Motor neuron (in vitro differentiated cells): ENCODE results near the gene ZGLP1. TPM values are rescaled to one million over a fixed set of nuclear protein-coding genes. Genes with fewer than 3 reads are reported as not detected.
"Not testable (repeated sequence)": the region's sequence is repeated elsewhere in the genome, so short reads cannot be mapped to it uniquely, and the experiment has no call there.

Experiments used
- ATAC-seq, 8 experiments: fragments of 200-7000 bp; cut with Tn5 transposase; replicated peaks in 6 of 8; 2 replicates each; pipeline ENCODE4 v1.8.0; 2021; ENCODE audit warnings: mild to moderate bottlenecking in 8 of 8, moderate library complexity in 8 of 8
- H3K27ac ChIP-seq, 2 donors: fragments of 250-450 bp; sonication (Bioruptor Pico); 2 replicates each; pipeline ENCODE4 v1.9.0; 2021; ENCODE audit warnings: antibody characterized with exemption in 2 of 2, mild to moderate bottlenecking in 2 of 2, moderate library complexity in 1 of 2
- H3K4me1 ChIP-seq, 2 donors: fragments of 250-450 bp; sonication (Bioruptor Pico); replicated peaks in 1 of 2; 2 replicates each; pipeline ENCODE4 v1.6.1; 2021; ENCODE audit warnings: antibody characterized with exemption in 2 of 2, mild to moderate bottlenecking in 2 of 2, moderate library complexity in 1 of 2
- H3K4me3 ChIP-seq, 5 donors: fragments of 250-450 bp; sonication (Bioruptor Pico); 2 replicates each; pipeline ENCODE4 v1.9.0; 2021; ENCODE audit warnings: antibody characterized with exemption in 5 of 5, mild to moderate bottlenecking in 5 of 5, moderate library complexity in 4 of 5
- WGBS, 10 experiments: fragments of 450-650 bp; shearing (Covaris generic); methylation state at CpG; one replicate each; pipeline ENCODE4 v1.0.0; 2022; 5-methylcytosine and 5-hydroxymethylcytosine counted together
- in situ Hi-C, 9 experiments: fragments of 400-800 bp; cut with MboI; loops; one replicate each; pipeline ENCODE4 v1.15.0; 2021; ENCODE audit warnings: low sequenced_read_pairs in 9 of 9, low pct_unique_long_range_greater_than_20kb in 2 of 9; ENCODE audit not compliant: unreplicated experiment in 9 of 9
- total RNA-seq, 8 experiments: library from RNA; unstranded; fragments of 300-600 nt; gene quantifications; 2 replicates each; pipeline versions ENCODE4 v1.2.3 to v1.2.4, GENCODE V29; 2022

The ZGLP1 gene
- total RNA-seq, 8 experiments from 2014 or later = 3.4 to 7.2 (median 4.4) TPM

DNA sequence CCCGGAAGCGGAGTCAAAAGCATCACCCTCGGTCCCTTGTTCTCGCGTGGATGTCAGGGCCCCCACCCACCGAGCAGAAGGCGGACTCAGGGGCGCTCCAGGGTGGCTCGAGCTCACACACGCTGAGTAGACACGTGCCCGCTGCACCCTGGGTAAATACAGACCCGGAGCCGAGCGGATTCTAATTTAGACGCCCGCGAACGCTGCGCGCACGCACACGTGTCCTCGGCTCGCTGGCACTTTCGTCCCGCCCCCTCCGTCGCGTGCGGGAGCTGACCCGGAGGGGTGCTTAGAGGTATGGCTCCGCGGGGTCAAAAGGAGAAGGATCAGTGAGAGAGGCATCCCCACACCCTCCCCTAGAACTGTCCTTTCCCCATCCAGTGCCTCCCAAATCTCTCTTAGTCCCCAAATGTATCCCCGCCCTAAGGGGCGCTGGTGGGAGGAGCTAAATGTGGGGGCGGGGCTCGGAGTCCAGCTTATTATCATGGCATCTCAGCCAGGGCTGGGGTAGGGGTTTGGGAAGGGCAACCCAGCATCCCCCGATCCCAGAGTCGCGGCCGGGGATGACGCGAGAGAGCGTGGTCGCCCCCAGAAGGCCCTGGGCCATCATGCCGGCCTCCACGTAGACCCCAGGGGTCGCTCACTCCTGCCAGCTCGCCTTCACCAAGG, 20.3 kb downstream of the ZGLP1 start:
- in situ Hi-C loops = no loop called here
- ATAC-seq = peak; percentile 10 to 73 (median 62)
- Histone ChIP-seq H3K27ac (peak overlapping the region in 1 of 2 donors; percentile 75), H3K4me3 (peak overlapping the region; percentile 30 to 80 (median 42)), H3K4me1 (peaks cover 0 to 6% of the 10 kb centered on the region in 2 donors)
- WGBS, 10 experiments = 0 to 7% methylated on average over 2 to 6 of the region's 50 CpGs; no CpG with 5 or more reads in 8 of the 10 experiments

DNA sequence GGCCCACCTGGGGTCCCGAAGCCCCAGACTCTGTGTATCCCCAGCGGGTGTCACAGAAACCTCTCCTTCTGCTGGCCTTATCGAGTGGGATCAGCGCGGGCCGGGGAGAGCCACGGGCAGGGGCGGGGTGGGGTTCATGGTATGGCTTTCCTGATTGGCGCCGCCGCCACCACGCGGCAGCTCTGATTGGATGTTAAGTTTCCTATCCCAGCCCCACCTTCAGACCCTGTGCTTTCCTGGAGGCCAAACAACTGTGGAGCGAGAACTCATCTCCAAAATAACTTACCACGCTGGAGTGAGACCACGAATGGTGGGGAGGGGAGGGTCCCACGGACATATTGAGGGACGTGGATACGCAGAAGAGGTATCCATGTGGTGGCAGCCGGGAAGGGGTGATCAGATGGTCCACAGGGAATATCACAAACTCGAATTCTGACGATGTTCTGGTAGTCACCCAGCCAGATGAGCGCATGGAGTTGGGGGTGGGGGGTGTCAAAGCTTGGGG, 20.9 kb downstream of the ZGLP1 start:
- in situ Hi-C loops = no loop called here
- H3K4me1 ChIP-seq = peaks cover 0 to 6% of the 10 kb centered on the region in 2 donors
- 0 to 6% (median 0%) methylated on average over 1 to 13 of the region's 23 CpGs; no CpG with 5 or more reads in 4 of the 10 experiments for WGBS, 10 experiments
- peak overlapping the region; percentile 30 to 80 (median 42) for H3K4me3 ChIP-seq
- H3K27ac ChIP-seq = peak overlapping the region in 1 of 2 donors; percentile 27
- ATAC-seq = peak; percentile 2 to 30 (median 11)

GRCh38 chr19:10286803-10287737, 22.5 kb downstream of the ZGLP1 start, which contains the start of gene ICAM4:
ICAM4 (plus strand) TSS chr19:10286955; CDS start chr19:10287013, 58 bp downstream.
- ATAC-seq = peak in 2 of 8 experiments; percentile 2 to 9
- WGBS, 10 experiments = 0 to 35% (median 7%) methylated on average over 2 to 20 of the region's 59 CpGs; no CpG with 5 or more reads in 3 of the 10 experiments
- Histone ChIP-seq H3K27ac (no peak within 1 kb of the TSS), H3K4me3 (peak within 1 kb of the TSS in 1 of 5 donors; percentile 13), H3K4me1 (peaks cover 0 to 6% of the 10 kb centered on the region in 2 donors)
- in situ Hi-C loops = no loop called here

- WGBS, 10 experiments = 50 to 100% (median 87%) methylated on average over 1 to 3 of the region's 4 CpGs; no CpG with 5 or more reads in 3 of the 10 experiments
Measured at GRCh38 chr19:10285393-10285792, 24.2 kb downstream of the ZGLP1 start.

DNA sequence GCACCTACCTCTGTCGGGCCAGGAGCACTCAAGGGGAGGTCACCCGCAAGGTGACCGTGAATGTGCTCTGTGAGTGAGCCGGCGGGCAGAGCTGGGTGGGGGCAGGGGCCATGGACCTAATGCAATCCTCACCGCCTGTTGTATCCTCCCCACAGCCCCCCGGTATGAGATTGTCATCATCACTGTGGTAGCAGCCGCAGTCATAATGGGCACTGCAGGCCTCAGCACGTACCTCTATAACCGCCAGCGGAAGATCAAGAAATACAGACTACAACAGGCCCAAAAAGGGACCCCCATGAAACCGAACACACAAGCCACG, 24.7 kb downstream of the ZGLP1 start:
- 94 to 100% (median 100%) methylated on average over 1 to 7 of the region's 13 CpGs; no CpG with 5 or more reads in 5 of the 10 experiments for WGBS, 10 experiments
- peaks cover 0 to 6% of the 10 kb centered on the region in 2 donors for H3K4me1 ChIP-seq
- H3K4me3 ChIP-seq = no peak overlapping the region
- in situ Hi-C loops = no loop called here
- H3K27ac ChIP-seq = no peak overlapping the region
- no peak for ATAC-seq

More at GRCh38 chr19:10285393-10285792, 24.2 kb downstream of the ZGLP1 start:
- no peak for ATAC-seq
- H3K4me1 ChIP-seq = peaks cover 0 to 6% of the 10 kb centered on the region in 2 donors
- in situ Hi-C loops = no loop called here
- no peak overlapping the region for H3K27ac ChIP-seq
- no peak overlapping the region for H3K4me3 ChIP-seq

DNA sequence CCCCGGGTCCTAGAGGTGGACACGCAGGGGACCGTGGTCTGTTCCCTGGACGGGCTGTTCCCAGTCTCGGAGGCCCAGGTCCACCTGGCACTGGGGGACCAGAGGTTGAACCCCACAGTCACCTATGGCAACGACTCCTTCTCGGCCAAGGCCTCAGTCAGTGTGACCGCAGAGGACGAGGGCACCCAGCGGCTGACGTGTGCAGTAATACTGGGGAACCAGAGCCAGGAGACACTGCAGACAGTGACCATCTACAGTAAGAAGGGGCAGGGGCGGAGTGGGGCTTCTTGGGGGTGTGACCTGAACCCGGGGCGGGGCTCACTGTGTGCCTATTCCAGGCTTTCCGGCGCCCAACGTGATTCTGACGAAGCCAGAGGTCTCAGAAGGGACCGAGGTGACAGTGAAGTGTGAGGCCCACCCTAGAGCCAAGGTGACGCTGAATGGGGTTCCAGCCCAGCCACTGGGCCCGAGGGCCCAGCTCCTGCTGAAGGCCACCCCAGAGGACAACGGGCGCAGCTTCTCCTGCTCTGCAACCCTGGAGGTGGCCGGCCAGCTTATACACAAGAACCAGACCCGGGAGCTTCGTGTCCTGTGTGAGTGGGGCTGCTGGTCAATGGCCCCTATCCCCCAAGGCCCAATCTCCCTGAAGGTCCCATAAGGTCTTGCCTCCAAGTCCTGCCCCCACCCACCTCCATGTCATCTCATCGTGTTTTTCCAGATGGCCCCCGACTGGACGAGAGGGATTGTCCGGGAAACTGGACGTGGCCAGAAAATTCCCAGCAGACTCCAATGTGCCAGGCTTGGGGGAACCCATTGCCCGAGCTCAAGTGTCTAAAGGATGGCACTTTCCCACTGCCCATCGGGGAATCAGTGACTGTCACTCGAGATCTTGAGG, 25.3 kb downstream of the ZGLP1 start:
- H3K27ac ChIP-seq = no peak overlapping the region
- no peak for ATAC-seq
- in situ Hi-C loops = no loop called here
- peaks cover 0 to 6% of the 10 kb centered on the region in 2 donors for H3K4me1 ChIP-seq
- 79 to 83% methylated on average over 5 to 6 of the region's 34 CpGs; no CpG with 5 or more reads in 8 of the 10 experiments for WGBS, 10 experiments
- no peak overlapping the region for H3K4me3 ChIP-seq

DNA sequence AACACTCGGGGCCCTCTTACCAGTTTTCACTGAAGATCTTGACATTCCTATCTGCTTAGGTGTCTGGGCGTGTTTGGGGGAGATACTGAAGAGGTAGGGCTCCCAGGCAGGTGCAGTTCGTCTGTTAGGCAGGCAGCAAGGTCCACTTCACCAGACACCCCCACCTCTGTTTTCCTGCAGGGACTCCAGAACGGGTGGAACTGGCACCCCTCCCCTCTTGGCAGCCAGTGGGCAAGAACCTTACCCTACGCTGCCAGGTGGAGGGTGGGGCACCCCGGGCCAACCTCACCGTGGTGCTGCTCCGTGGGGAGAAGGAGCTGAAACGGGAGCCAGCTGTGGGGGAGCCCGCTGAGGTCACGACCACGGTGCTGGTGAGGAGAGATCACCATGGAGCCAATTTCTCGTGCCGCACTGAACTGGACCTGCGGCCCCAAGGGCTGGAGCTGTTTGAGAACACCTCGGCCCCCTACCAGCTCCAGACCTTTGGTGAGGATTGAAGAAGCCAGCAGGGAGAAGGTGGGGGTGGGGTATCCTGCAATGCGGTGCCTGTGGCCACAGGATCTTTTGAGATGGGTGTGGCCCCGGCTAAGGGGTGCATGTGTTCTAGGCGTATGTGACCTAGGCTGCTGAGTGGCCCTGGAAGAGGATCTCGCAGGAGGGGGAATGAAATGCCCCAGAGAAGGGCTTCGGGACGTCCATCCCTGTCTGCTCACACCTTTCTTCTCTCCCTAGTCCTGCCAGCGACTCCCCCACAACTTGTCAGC, 26.1 kb downstream of the ZGLP1 start:
- no peak overlapping the region for H3K27ac ChIP-seq
- in situ Hi-C loops = no loop called here
- no peak overlapping the region for H3K4me3 ChIP-seq
- no peak for ATAC-seq
- 60 to 100% (median 73%) methylated on average over 1 to 10 of the region's 23 CpGs; no CpG with 5 or more reads in 5 of the 10 experiments for WGBS, 10 experiments
- H3K4me1 ChIP-seq = peaks cover 0 to 1% of the 10 kb centered on the region in 2 donors

GRCh38 chr19:10282043-10282442, 27.6 kb downstream of the ZGLP1 start:
- H3K4me1 ChIP-seq, in situ Hi-C loops, ATAC-seq, H3K27ac ChIP-seq, H3K4me3 ChIP-seq: not testable (repeated sequence)
- 75 to 100% (median 87%) methylated on average over 1 to 5 of the region's 5 CpGs; no CpG with 5 or more reads in 5 of the 10 experiments for WGBS, 10 experiments

DNA sequence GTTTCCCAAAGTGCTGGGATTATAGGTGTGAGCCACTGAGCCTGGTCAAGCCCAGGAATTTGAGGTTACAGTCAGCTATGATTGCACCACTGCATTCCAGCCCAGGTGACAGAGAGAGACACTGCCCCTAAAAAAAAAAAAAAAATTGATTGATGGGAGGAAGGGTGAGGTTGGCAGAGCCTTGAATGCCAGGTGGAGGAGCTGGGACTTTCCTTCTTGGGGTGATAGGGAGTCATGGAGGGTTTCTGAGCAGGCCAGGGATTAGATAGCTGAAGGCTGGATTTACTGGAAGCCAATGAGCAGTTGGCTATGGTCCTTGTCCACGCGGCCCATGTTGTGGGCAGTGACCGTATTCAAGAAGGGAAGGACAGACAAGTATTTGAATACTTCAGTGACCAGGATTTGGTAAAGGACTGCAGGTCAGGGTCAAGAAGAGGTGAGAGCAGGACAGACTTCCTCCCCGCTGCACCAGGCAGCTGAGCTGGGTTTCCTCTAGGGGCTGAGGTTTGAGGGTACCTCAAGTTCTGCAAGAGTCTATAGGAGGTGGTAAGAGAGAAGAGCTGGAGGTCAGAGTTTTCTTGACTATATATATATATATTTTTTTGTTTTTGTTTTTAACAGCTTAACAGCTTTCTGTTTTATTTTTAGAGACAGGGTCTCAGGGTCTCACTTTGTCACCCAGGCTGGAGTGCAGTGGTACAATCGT, 29.7 kb downstream of the ZGLP1 start:
- 30 to 84% (median 80%) methylated on average over 1 to 4 of the region's 5 CpGs; no CpG with 5 or more reads in 5 of the 10 experiments for WGBS, 10 experiments
- Histone ChIP-seq H3K27ac (no peak overlapping the region), H3K4me1 (no peaks in the 10 kb centered on the region), H3K4me3 (no peak overlapping the region)
- in situ Hi-C loops = loop anchor here in 2 of 9 experiments (10.0 kb wide), 1 partner anchor 105 kb away; the partner anchor contains the start of gene TYK2 (in 2 of the 2)
- ATAC-seq = no peak

- WGBS, 10 experiments = 83 to 100% (median 100%) methylated on average over 1 of the region's 1 CpG; no CpG with 5 or more reads in 7 of the 10 experiments
- ATAC-seq = no peak
- H3K27ac ChIP-seq = no peak overlapping the region
- no peaks in the 10 kb centered on the region for H3K4me1 ChIP-seq
- no peak overlapping the region for H3K4me3 ChIP-seq
- in situ Hi-C loops = loop anchor here in 2 of 9 experiments (10.0 kb wide), 1 partner anchor 106 kb away; the partner anchor contains the start of gene TYK2 (in 2 of the 2)
Measured at GRCh38 chr19:10278935-10279334, 30.7 kb downstream of the ZGLP1 start.
